Tibial nerve (tissue), 4 donors: ENCODE data around the gene SRP54.

Experiments
- CTCF ChIP-seq, 5 experiments: fragments of 200-600 bp in 3 of 5; fragments of 450-650 bp in 2 of 5; sonication (generic) in 3 of 5; IDR thresholded peaks; one replicate each; pipeline ENCODE4 v1.5.1; 2016 to 2019; ENCODE audit warnings: antibody characterized with exemption in 5 of 5, mild to moderate bottlenecking in 3 of 5, moderate library complexity in 2 of 5
- EP300 ChIP-seq, 2 donors: sonication (generic); formaldehyde crosslinking; IDR thresholded peaks; one replicate each; pipeline ENCODE4 v1.6.1; 2017; ENCODE audit warnings: antibody characterized with exemption in 2 of 2, mild to moderate bottlenecking in 1 of 2
- POLR2A ChIP-seq, 2 donors: fragments of 450-650 bp; IDR thresholded peaks; one replicate each; pipeline ENCODE4 v1.6.1; 2017; ENCODE audit warnings: antibody characterized with exemption in 2 of 2, mild to moderate bottlenecking in 2 of 2, moderate library complexity in 2 of 2

DNA sequence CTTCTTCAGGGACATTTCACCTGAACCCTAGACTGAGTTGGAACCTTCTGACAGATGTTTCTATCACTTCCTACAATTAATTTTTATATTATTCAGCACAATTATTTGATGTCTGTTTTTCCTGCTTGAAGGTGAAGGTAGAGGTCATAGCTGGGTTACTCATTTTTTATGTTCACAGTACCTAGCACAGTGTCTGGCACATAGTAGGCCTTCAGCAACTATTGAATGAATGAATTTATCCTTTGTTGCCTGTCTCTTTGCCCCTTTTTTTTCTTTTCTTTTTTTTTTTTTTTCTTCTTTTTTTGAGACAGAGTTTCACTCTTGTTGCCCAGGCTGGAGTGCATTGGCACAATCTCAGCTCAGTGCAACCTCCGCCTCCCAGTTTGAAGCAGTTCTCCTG, 33.8 kb downstream of the SRP54 start:
- TF ChIP-seq CTCF (IDR thresholded peaks at IDR 0.05) (no peak), POLR2A (IDR thresholded peaks at IDR 0.05) (no peak), EP300 (IDR thresholded peaks at IDR 0.05) (no peak)
